Heart left ventricle (tissue), 16 donors: Measurements from ENCODE around the gene GPR15. TPM values are rescaled to one million over a fixed set of nuclear protein-coding genes. Genes with fewer than 3 reads are reported as not detected.

Experiments used
- ATAC-seq, 4 donors: fragments of 200-7000 bp; cut with Tn5 transposase; one replicate each; pipeline ENCODE4 v1.9.1; 2020 to 2022; ENCODE audit warnings: moderate library complexity in 4 of 4, mild to moderate bottlenecking in 3 of 4, moderate number of reproducible peaks in 1 of 4
- DNase-seq, 5 donors: peaks; one replicate each; pipeline ENCODE4 v3.0.0-alpha.2; 2020
- H3K27ac ChIP-seq, 12 donors: fragments of 200-600 bp; sonication (generic) in 4 of 12; one replicate each; pipeline versions ENCODE4 v1.5.0 to v1.8.0; 2016 to 2022; ENCODE audit warnings: mild to moderate bottlenecking in 2 of 12
- H3K27me3 ChIP-seq, 9 donors: fragments of 200-600 bp; sonication (generic) in 2 of 9; one replicate each; pipeline versions ENCODE4 v1.5.1 to v1.8.0; 2016 to 2022; ENCODE audit warnings: mild to moderate bottlenecking in 3 of 9
- H3K36me3 ChIP-seq, 9 donors: fragments of 200-600 bp; sonication (generic) in 2 of 9; one replicate each; pipeline versions ENCODE4 v1.5.0 to v1.8.0; 2018 to 2022; ENCODE audit warnings: mild to moderate bottlenecking in 2 of 9
- H3K4me1 ChIP-seq, 12 donors: fragments of 200-600 bp; sonication (generic) in 4 of 12; one replicate each; pipeline versions ENCODE4 v1.5.0 to v1.8.0; 2016 to 2022; ENCODE audit warnings: mild to moderate bottlenecking in 3 of 12
- H3K4me3 ChIP-seq, 12 donors: fragments of 200-600 bp; sonication (generic) in 4 of 12; one replicate each; pipeline versions ENCODE4 v1.5.0 to v1.8.0; 2017 to 2022; ENCODE audit warnings: mild to moderate bottlenecking in 9 of 12, moderate library complexity in 4 of 12
- H3K9me3 ChIP-seq, 12 donors: fragments of 200-600 bp; sonication (generic) in 4 of 12; one replicate each; pipeline versions ENCODE4 v1.5.0 to v1.8.0; 2016 to 2022; ENCODE audit warnings: mild to moderate bottlenecking in 1 of 12
- POLR2A ChIP-seq, 2 donors: fragments of 450-650 bp; IDR thresholded peaks; one replicate each; pipeline ENCODE4 v1.6.1; 2017; ENCODE audit warnings: antibody characterized with exemption in 2 of 2, mild to moderate bottlenecking in 2 of 2, moderate library complexity in 2 of 2
- WGBS, 4 donors: extraction: QIAGEN DNeasy Blood & Tissue Kit in 2 of 4; methylation state at CpG; one replicate each; pipeline versions ENCODE4 v1.1.5 to v1.1.7; 2013 to 2018; 5-methylcytosine and 5-hydroxymethylcytosine counted together
- intact Hi-C, 10 donors: fragments of 100-400 bp; cut with DNase I; formaldehyde crosslinking; loops; one replicate each; pipeline versions ENCODE4 v1.11.1 to v1.14.2; 2022
- polyA plus RNA-seq, 2 donors: library from polyadenylated mRNA; stranded (reverse); fragments of 200-250 nt; gene quantifications; one replicate each; pipeline ENCODE4 v1.2.3, GENCODE V29; 2013
- total RNA-seq, 9 donors: library from RNA; depleted of rRNA in 2 of 9; stranded (reverse); fragments of >200 nt in 2 of 9; fragmentation: NEBNext Ultra II Directional in 3 of 9; extraction: Animal tissue kit (Norgen Biotek cat#: 25700) in 3 of 9; gene quantifications; one replicate each; pipeline versions ENCODE4 v1.1.0 to v1.2.4, GENCODE V29; 2016 to 2023
- TF ChIP-seq, protein P1 (sequence below), 12 donors: fragments of 200-600 bp; sonication (generic) in 4 of 12; IDR thresholded peaks; one replicate each; pipeline versions ENCODE4 v1.5.0 to v1.8.0; 2018 to 2022; ENCODE audit warnings: antibody characterized with exemption in 12 of 12, mild to moderate bottlenecking in 5 of 12
- donor health status: ischemic (EF 13 %, LVEDD 7.1; RV severe dilation, severe dysfunction).
- donor health status: healthy with polysubstance abuse.
- donor health status: DM: no; HTN: yes; CAD: no.
- donor health status: DM: no; HTN: no; CAD: no.
- donor health status: ischemic (EF 25% LVEDD 6.9; RV normal size, moderate dysfunction).
- donor health status: ischemic (EF 25% LVEDD 5.7; RV mildly dilated, moderate dysfunction).
- donor health status: healthy.
- donor health status: DM: yes; HTN: yes; CAD: no.
- donor health status: ischemic (EF 35%, LVEDD 5.7; RV mildly dilated, moderate dysfunction).
- donor health status: nonischemic (EF 11% LVEDD 7.7; RV severe dilation, severe dysfunction).
- donor health status: DM: yes; HTN: yes; CAD: no.
- donor health status: PGD.
- donor health status: ischemic (EF 29% LVEDD 5.4; RV normal size, mild dysfunction).
- donor health status: nonischemic (EF 23%, LVEDD 6.1; RV moderate dilation, normal function).

Gene GPR15
- total and polyA plus RNA-seq, 11 donors, result not detected

DNA sequence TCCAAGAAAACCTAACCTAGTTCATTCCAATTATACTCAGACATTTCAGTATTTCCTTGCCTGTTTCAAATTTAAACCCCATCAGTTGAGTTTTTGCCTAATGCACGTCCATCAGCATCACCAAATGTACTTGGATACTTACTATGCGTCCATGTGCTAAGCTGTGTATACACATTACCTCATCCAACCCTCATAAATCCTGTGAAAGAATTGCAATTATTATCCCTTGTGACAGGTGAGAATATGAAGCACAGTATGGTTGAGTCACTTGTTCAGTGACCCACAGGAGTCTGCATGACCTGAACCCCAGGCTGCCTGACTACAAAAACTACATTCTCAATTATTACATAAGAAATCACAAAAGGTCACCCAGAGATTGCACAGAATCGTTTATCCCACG, 31.8 kb upstream of the GPR15 start:
- H3K4me3 ChIP-seq, result no peak overlapping the region
- no peak for ATAC-seq
- H3K36me3 ChIP-seq, result peaks cover 0 to 7% (median 0%) of the 10 kb centered on the region in 9 donors
- no peak for TF ChIP-seq POLR2A (IDR thresholded peaks at IDR 0.05)
- TF ChIP-seq, protein P1, sequence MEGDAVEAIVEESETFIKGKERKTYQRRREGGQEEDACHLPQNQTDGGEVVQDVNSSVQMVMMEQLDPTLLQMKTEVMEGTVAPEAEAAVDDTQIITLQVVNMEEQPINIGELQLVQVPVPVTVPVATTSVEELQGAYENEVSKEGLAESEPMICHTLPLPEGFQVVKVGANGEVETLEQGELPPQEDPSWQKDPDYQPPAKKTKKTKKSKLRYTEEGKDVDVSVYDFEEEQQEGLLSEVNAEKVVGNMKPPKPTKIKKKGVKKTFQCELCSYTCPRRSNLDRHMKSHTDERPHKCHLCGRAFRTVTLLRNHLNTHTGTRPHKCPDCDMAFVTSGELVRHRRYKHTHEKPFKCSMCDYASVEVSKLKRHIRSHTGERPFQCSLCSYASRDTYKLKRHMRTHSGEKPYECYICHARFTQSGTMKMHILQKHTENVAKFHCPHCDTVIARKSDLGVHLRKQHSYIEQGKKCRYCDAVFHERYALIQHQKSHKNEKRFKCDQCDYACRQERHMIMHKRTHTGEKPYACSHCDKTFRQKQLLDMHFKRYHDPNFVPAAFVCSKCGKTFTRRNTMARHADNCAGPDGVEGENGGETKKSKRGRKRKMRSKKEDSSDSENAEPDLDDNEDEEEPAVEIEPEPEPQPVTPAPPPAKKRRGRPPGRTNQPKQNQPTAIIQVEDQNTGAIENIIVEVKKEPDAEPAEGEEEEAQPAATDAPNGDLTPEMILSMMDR (IDR thresholded peaks at IDR 0.05), result no peak
- no peaks in the 10 kb centered on the region for H3K27me3 ChIP-seq
- no peak overlapping the region for H3K27ac ChIP-seq
- intact Hi-C loops, result no loop called here
- H3K4me1 ChIP-seq, result no peaks in the 10 kb centered on the region
- DNase-seq, result no peak
- 88 to 94% (median 91%) methylated on average over 4 of the region's 4 CpGs for WGBS, 4 donors
- H3K9me3 ChIP-seq, result no peaks in the 10 kb centered on the region

DNA sequence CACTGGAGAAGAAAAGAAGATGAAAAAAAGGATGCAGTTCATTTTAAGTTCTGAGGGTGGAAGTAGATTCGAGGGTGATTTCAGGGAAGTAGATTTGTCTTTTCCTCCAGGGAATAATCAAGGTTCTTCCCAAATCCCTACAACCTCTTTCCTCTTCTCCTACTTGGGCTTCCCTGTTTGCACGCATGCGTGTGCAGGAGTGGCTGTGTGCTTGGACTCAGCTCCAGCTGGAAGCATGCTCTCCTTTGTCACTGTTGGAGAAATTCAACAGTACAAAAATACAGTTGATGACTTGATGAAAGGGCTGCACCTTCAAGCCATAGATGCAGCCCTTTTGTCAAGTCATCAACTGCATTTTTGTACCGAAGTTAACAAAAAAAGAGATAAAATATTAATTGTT, 30.5 kb upstream of the GPR15 start:
- no peaks in the 10 kb centered on the region for H3K9me3 ChIP-seq
- H3K27ac ChIP-seq, result no peak overlapping the region
- no peaks in the 10 kb centered on the region for H3K27me3 ChIP-seq
- intact Hi-C loops, result no loop called here
- TF ChIP-seq, protein P1 (IDR thresholded peaks at IDR 0.05), result no peak
- no peak for TF ChIP-seq POLR2A (IDR thresholded peaks at IDR 0.05)
- H3K4me1 ChIP-seq, result no peaks in the 10 kb centered on the region
- ATAC-seq, result no peak
- H3K4me3 ChIP-seq, result no peak overlapping the region
- WGBS, 4 donors, result 66 to 76% (median 70%) methylated on average over 4 of the region's 4 CpGs
- peaks cover 0 to 7% (median 0%) of the 10 kb centered on the region in 9 donors for H3K36me3 ChIP-seq
- no peak for DNase-seq

GRCh38 chr3:98501863-98502576, 29.8 kb upstream of the GPR15 start:
- TF ChIP-seq POLR2A (IDR thresholded peaks at IDR 0.05), result no peak
- TF ChIP-seq, protein P1 (IDR thresholded peaks at IDR 0.05), result no peak
- 89 to 95% (median 92%) methylated on average over 5 of the region's 5 CpGs for WGBS, 4 donors
- no peak overlapping the region for H3K4me3 ChIP-seq
- H3K4me1 ChIP-seq, result no peaks in the 10 kb centered on the region
- H3K36me3 ChIP-seq, result peaks cover 0 to 7% (median 0%) of the 10 kb centered on the region in 9 donors
- DNase-seq (no peak), ATAC-seq (no peak)
- no peaks in the 10 kb centered on the region for H3K27me3 ChIP-seq
- no peak overlapping the region for H3K27ac ChIP-seq
- intact Hi-C loops, result no loop called here
- H3K9me3 ChIP-seq, result no peaks in the 10 kb centered on the region

- H3K27me3 ChIP-seq, result no peaks in the 10 kb centered on the region
- ATAC-seq (no peak), DNase-seq (no peak)
- H3K4me1 ChIP-seq, result no peaks in the 10 kb centered on the region
- H3K36me3 ChIP-seq, result peaks cover 0 to 7% (median 0%) of the 10 kb centered on the region in 9 donors
- WGBS, 4 donors, result 64 to 71% (median 70%) methylated on average over 4 of the region's 4 CpGs
- no peak overlapping the region for H3K4me3 ChIP-seq
- intact Hi-C loops, result no loop called here
- TF ChIP-seq POLR2A (IDR thresholded peaks at IDR 0.05), result no peak
- TF ChIP-seq, protein P1 (IDR thresholded peaks at IDR 0.05), result no peak
- no peaks in the 10 kb centered on the region for H3K9me3 ChIP-seq
- no peak overlapping the region for H3K27ac ChIP-seq
Observed at GRCh38 chr3:98504539-98504938, 27.2 kb upstream of the GPR15 start.
